Urinary bladder (tissue), 4 donors: Measurements from ENCODE around the gene MRPL37. TPM values are rescaled to one million over a fixed set of nuclear protein-coding genes. Genes with fewer than 3 reads are reported as not detected.

ENCODE experiments used
- DNase-seq: peaks from one replicate; pipeline ENCODE4 v3.0.0-alpha.2; 2015; ENCODE audit errors: extremely low spot score
- H3K27ac ChIP-seq: one replicate; pipeline ENCODE4 v1.5.1; 2013; ENCODE audit warnings: low read depth, mild to moderate bottlenecking, moderate library complexity
- H3K36me3 ChIP-seq: one replicate; pipeline ENCODE4 v1.6.1; 2013; ENCODE audit warnings: mild to moderate bottlenecking, moderate library complexity; ENCODE audit not compliant: insufficient read depth
- H3K4me1 ChIP-seq: one replicate; pipeline ENCODE4 v1.6.1; 2013; ENCODE audit warnings: mild to moderate bottlenecking, moderate library complexity; ENCODE audit not compliant: insufficient read depth
- H3K4me3 ChIP-seq: one replicate; pipeline ENCODE4 v1.5.1; 2013; ENCODE audit warnings: low read depth, low read length
- WGBS: extraction: QIAGEN DNeasy Blood & Tissue Kit; methylation state at CpG from one replicate; pipeline ENCODE4 v1.1.7; 2013; 5-methylcytosine and 5-hydroxymethylcytosine counted together
- polyA plus RNA-seq: library from polyadenylated mRNA; stranded (reverse); fragments of 200-250 nt; gene quantifications from one replicate; pipeline ENCODE4 v1.2.3, GENCODE V29; 2013
- total RNA-seq: library from RNA; depleted of rRNA; stranded (reverse); fragments of >200 nt; gene quantifications from one replicate; pipeline ENCODE4 v1.2.3, GENCODE V29; 2014
- donor health status: healthy with polysubstance abuse.
- donor health status: healthy.

Gene MRPL37
- total and polyA plus RNA-seq, 2 donors, result 18.8 to 48.9 TPM

GRCh38 chr1:54259546-54260140, 59.7 kb downstream of the MRPL37 start:
- DNase-seq, result no peak
- no peaks in the 10 kb centered on the region for H3K4me1 ChIP-seq
- no peak overlapping the region for H3K27ac ChIP-seq
- WGBS, result 94% methylated on average over 16 of the region's 16 CpGs
- H3K36me3 ChIP-seq, result no peaks in the 10 kb centered on the region
- no peak overlapping the region for H3K4me3 ChIP-seq

GRCh38 chr1:54260810-54261209, 60.8 kb downstream of the MRPL37 start:
- 88% methylated on average over 10 of the region's 10 CpGs for WGBS
- H3K4me1 ChIP-seq, result no peaks in the 10 kb centered on the region
- no peak overlapping the region for H3K4me3 ChIP-seq
- no peak overlapping the region for H3K27ac ChIP-seq
- no peak for DNase-seq
- no peaks in the 10 kb centered on the region for H3K36me3 ChIP-seq

GRCh38 chr1:54262244-54262643, 62.3 kb downstream of the MRPL37 start:
- no peaks in the 10 kb centered on the region for H3K36me3 ChIP-seq
- H3K27ac ChIP-seq, result no peak overlapping the region
- H3K4me1 ChIP-seq, result no peaks in the 10 kb centered on the region
- no peak overlapping the region for H3K4me3 ChIP-seq
- DNase-seq, result no peak
- WGBS, result 93% methylated on average over 7 of the region's 7 CpGs

- 82% methylated on average over 6 of the region's 6 CpGs for WGBS
- Histone ChIP-seq H3K27ac (no peak overlapping the region), H3K36me3 (no peaks in the 10 kb centered on the region), H3K4me1 (no peaks in the 10 kb centered on the region), H3K4me3 (no peak overlapping the region)
- no peak for DNase-seq
These were observed 63.7 kb downstream of the MRPL37 start for GRCh38 chr1:54263601-54264226.

- no peak overlapping the region for H3K4me3 ChIP-seq
- no peaks in the 10 kb centered on the region for H3K36me3 ChIP-seq
- no peak for DNase-seq
- no peak overlapping the region for H3K27ac ChIP-seq
- no peaks in the 10 kb centered on the region for H3K4me1 ChIP-seq
- whole genome bisulfite sequencing, result 91% methylated on average over 8 of the region's 8 CpGs
These were observed 65.2 kb downstream of the MRPL37 start for GRCh38 chr1:54265126-54265525.

DNA sequence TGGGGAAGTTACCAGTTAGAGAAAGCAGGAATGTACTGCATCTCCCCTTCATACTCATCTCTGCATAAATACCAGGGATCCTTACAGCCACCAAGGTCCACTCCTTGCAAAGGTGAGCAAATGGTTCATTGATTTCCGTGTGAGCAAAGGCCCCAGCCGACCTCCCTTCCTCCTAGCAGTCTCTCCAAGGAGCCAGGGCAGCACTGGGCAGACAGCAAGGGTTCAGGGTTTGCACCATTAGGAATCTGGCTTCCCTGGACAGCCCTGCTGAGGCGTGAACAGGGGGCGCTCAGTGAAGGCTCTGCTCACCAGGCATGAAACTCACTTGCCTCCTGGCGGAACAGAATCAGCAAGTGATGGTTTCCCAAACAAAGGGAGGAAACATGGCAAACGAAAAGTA, 65.7 kb downstream of the MRPL37 start:
- H3K4me1 ChIP-seq, result no peaks in the 10 kb centered on the region

DNA sequence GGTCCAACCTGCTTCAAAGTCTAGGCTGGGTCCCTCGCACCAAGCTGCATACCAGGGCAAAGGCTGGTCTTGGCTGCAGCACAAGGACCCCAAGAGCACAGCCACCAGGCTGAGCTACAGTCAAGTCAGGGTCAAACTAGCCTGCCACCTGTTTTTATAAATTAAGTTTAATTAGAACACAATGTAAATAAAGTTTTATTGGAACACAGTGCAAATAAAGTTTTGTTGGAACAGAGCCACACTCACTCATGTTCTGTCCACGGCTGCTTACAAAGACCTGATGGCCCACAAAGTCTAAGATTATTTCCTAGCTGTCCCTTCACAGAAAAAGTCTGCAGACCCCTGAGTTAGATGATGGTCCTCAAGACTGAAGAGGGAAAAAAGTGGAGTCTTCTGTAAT, 66.2 kb downstream of the MRPL37 start:
- Histone ChIP-seq H3K4me3 (no peak overlapping the region), H3K4me1 (no peaks in the 10 kb centered on the region), H3K36me3 (no peaks in the 10 kb centered on the region), H3K27ac (no peak overlapping the region)
- 88% methylated on average over 2 of the region's 2 CpGs for WGBS
- no peak for DNase-seq

More for the DNA sequence above, 65.7 kb downstream of the MRPL37 start:
- no peaks in the 10 kb centered on the region for H3K36me3 ChIP-seq
- 89% methylated on average over 6 of the region's 6 CpGs for WGBS
- H3K4me3 ChIP-seq, result no peak overlapping the region
- no peak overlapping the region for H3K27ac ChIP-seq
- no peak for DNase-seq

- WGBS, result 64% methylated on average over 5 of the region's 5 CpGs
- no peak for DNase-seq
- no peak overlapping the region for H3K27ac ChIP-seq
- H3K4me1 ChIP-seq, result no peaks in the 10 kb centered on the region
- no peak overlapping the region for H3K4me3 ChIP-seq
- H3K36me3 ChIP-seq, result no peaks in the 10 kb centered on the region
These were observed 66.9 kb downstream of the MRPL37 start for GRCh38 chr1:54266908-54267307.

Other genes starting within 250 kb of the MRPL37 start
- gene LDLRAD1, start 182.0 kb upstream of the MRPL37 start, total RNA-seq, result not detected
- not detected for gene LDLRAD1, start 182.0 kb upstream of the MRPL37 start, polyA plus RNA-seq
- gene TMEM59, start 147.0 kb upstream of the MRPL37 start, total RNA-seq, result 276 TPM
- gene TMEM59, start 147.0 kb upstream of the MRPL37 start, polyA plus RNA-seq, result 398 TPM
- gene TCEANC2, start 146.6 kb upstream of the MRPL37 start, total RNA-seq, result 7.6 TPM
- gene TCEANC2, start 146.6 kb upstream of the MRPL37 start, polyA plus RNA-seq, result 3.4 TPM
- not detected for gene CDCP2, start 47.2 kb upstream of the MRPL37 start, total RNA-seq
- not detected for gene CDCP2, start 47.2 kb upstream of the MRPL37 start, polyA plus RNA-seq
- gene CYB5RL, start 137 bp upstream of the MRPL37 start, total RNA-seq, result 6.6 TPM
- 3.8 TPM for gene CYB5RL, start 137 bp upstream of the MRPL37 start, polyA plus RNA-seq
- gene SSBP3, start 206.2 kb downstream of the MRPL37 start, total RNA-seq, result 21.7 TPM
- 59.1 TPM for gene SSBP3, start 206.2 kb downstream of the MRPL37 start, polyA plus RNA-seq